Liver (tissue), 9 donors: ENCODE data around the gene COX6B1. TPM values are rescaled to one million over a fixed set of nuclear protein-coding genes. Genes with fewer than 3 reads are reported as not detected.

Experiments used
- DNase-seq: peaks from one replicate; pipeline ENCODE4 v3.0.0-alpha.2; 2017; ENCODE audit warnings: low spot score
- H3K27ac ChIP-seq, 2 donors: one replicate each; pipeline ENCODE4 v1.7.0; 2013; ENCODE audit warnings: inconsistent platforms in 2 of 2, low read length in 2 of 2, control low read depth in 1 of 2, low read depth in 1 of 2, mild to moderate bottlenecking in 1 of 2
- H3K27me3 ChIP-seq, 4 donors: one replicate each; pipeline versions ENCODE4 v1.6.1 to v1.7.0; 2013; ENCODE audit warnings: low read length in 3 of 4, inconsistent platforms in 1 of 4, mild to moderate bottlenecking in 1 of 4, moderate library complexity in 1 of 4; ENCODE audit not compliant: control insufficient read depth in 4 of 4, insufficient read depth in 4 of 4
- H3K36me3 ChIP-seq, 4 donors: one replicate each; pipeline versions ENCODE4 v1.6.1 to v1.7.0; 2013; ENCODE audit warnings: low read length in 3 of 4, mild to moderate bottlenecking in 3 of 4, low read depth in 1 of 4, moderate library complexity in 1 of 4; ENCODE audit not compliant: control insufficient read depth in 4 of 4, insufficient read depth in 3 of 4
- H3K4me1 ChIP-seq, 4 donors: one replicate each; pipeline versions ENCODE4 v1.6.1 to v1.7.0; 2013; ENCODE audit warnings: low read length in 3 of 4, mild to moderate bottlenecking in 3 of 4, moderate library complexity in 1 of 4; ENCODE audit not compliant: control insufficient read depth in 4 of 4, insufficient read depth in 4 of 4
- H3K4me3 ChIP-seq, 3 donors: one replicate each; pipeline versions ENCODE4 v1.6.1 to v1.7.0; 2013; ENCODE audit warnings: low read length in 3 of 3, control low read depth in 1 of 3, low read depth in 1 of 3, mild to moderate bottlenecking in 1 of 3
- H3K9ac ChIP-seq, 2 donors: one replicate each; pipeline ENCODE4 v1.7.0; 2013; ENCODE audit warnings: low read length in 2 of 2, mild to moderate bottlenecking in 2 of 2, moderate library complexity in 2 of 2, control low read depth in 1 of 2, low read depth in 1 of 2
- H3K9me3 ChIP-seq, 4 donors: one replicate each; pipeline versions ENCODE4 v1.6.1 to v1.7.0; 2013; ENCODE audit warnings: low read length in 3 of 4; ENCODE audit not compliant: control insufficient read depth in 4 of 4
- ATF3 ChIP-seq: IDR thresholded peaks from 2 replicates; pipeline ENCODE4 v1.6.1; 2016; ENCODE audit warnings: antibody characterized with exemption
- EGR1 ChIP-seq, 2 donors: IDR thresholded peaks; 2 replicates each; pipeline ENCODE4 v1.6.1; 2016 to 2018; ENCODE audit warnings: antibody characterized with exemption in 2 of 2, low read depth in 2 of 2
- FOXA1 ChIP-seq: IDR thresholded peaks from 2 replicates; pipeline ENCODE4 v1.6.1; 2016; ENCODE audit warnings: antibody characterized with exemption
- HNF4A ChIP-seq, 2 donors: conservative IDR thresholded peaks; 2 replicates each; pipeline ENCODE4 v1.6.1; 2016; ENCODE audit warnings: antibody characterized with exemption in 2 of 2, mild to moderate bottlenecking in 2 of 2
- HNF4G ChIP-seq: IDR thresholded peaks from 2 replicates; pipeline ENCODE4 v1.6.1; 2016; ENCODE audit warnings: antibody characterized with exemption
- MAX ChIP-seq: IDR thresholded peaks from 2 replicates; pipeline ENCODE4 v1.6.1; 2016; ENCODE audit warnings: antibody characterized with exemption
- NR2F2 ChIP-seq: IDR thresholded peaks from 2 replicates; pipeline ENCODE4 v1.6.1; 2016; ENCODE audit warnings: antibody characterized with exemption
- REST ChIP-seq: IDR thresholded peaks from 2 replicates; pipeline ENCODE4 v1.6.1; 2016; ENCODE audit warnings: antibody characterized with exemption, mild to moderate bottlenecking
- RXRA ChIP-seq, 2 donors: IDR thresholded peaks; 2 replicates each; pipeline ENCODE4 v1.6.1; 2017 to 2018; ENCODE audit warnings: antibody characterized with exemption in 2 of 2, mild to moderate bottlenecking in 1 of 2
- SP1 ChIP-seq: IDR thresholded peaks from 2 replicates; pipeline ENCODE4 v1.6.1; 2018; ENCODE audit warnings: antibody characterized with exemption, mild to moderate bottlenecking
- TAF1 ChIP-seq: conservative IDR thresholded peaks from 2 replicates; pipeline ENCODE4 v1.6.1; 2016; ENCODE audit warnings: antibody characterized with exemption, mild to moderate bottlenecking
- YY1 ChIP-seq: IDR thresholded peaks from 2 replicates; pipeline ENCODE4 v1.6.1; 2016; ENCODE audit warnings: antibody characterized with exemption, mild to moderate bottlenecking
- ZBTB33 ChIP-seq: IDR thresholded peaks from 2 replicates; pipeline ENCODE4 v1.6.1; 2016; ENCODE audit warnings: antibody characterized with exemption
- WGBS: extraction: QIAGEN DNeasy Blood & Tissue Kit; methylation state at CpG from one replicate; pipeline ENCODE4 v1.1.7; 2013; 5-methylcytosine and 5-hydroxymethylcytosine counted together
- polyA plus RNA-seq, 2 donors: library from polyadenylated mRNA; stranded (reverse) in 1 of 2; unstranded in 1 of 2; fragments of 200-250 nt in 1 of 2; fragments of >200 nt in 1 of 2; fragmentation: Nextera tagmentation in 1 of 2; extraction: Ambion mirVana in 1 of 2; gene quantifications; one replicate each; pipeline versions ENCODE4 v1.2.1 to v1.2.3, GENCODE V29; 2013 to 2015
- total RNA-seq, 2 donors: library from RNA; depleted of rRNA; stranded (reverse); fragments of >200 nt; gene quantifications; one replicate each; pipeline ENCODE4 v1.2.3, GENCODE V29; 2014
- donor health status: healthy.
- donor health status: healthy.
- donor health status: healthy.
- donor health status: healthy.
- donor health status: healthy.

COX6B1 gene
- total and polyA plus RNA-seq, 4 donors: 139 to 518 (median 321) TPM

GRCh38 chr19:35665157-35665556 is 17.0 kb downstream of the COX6B1 start:
- Histone ChIP-seq H3K4me3 (no peak overlapping the region), H3K27ac (no peak overlapping the region), H3K36me3 (peaks cover 2 to 6% (median 5%) of the 10 kb centered on the region in 4 donors), H3K9me3 (no peaks in the 10 kb centered on the region), H3K4me1 (peaks cover 8 to 13% (median 12%) of the 10 kb centered on the region in 4 donors), H3K9ac (no peak overlapping the region), H3K27me3 (no peaks in the 10 kb centered on the region)
- DNase-seq: no peak
- 96% methylated on average over 24 of the region's 24 CpGs for WGBS
- TF ChIP-seq FOXA1 (no peak), NR2F2 (no peak), REST (no peak), EGR1 (IDR thresholded peaks at IDR 0.05; ENCODE audit: low read depth in 2 of 2) (no peak), RXRA (IDR thresholded peaks at IDR 0.05) (no peak), YY1 (no peak), SP1 (no peak), ATF3 (no peak), HNF4A (conservative IDR thresholded peaks at IDR 0.05) (no peak)

GRCh38 chr19:35665604-35666003 is 17.5 kb downstream of the COX6B1 start:
- WGBS: 80% methylated on average over 7 of the region's 7 CpGs
- TF ChIP-seq REST (no peak), RXRA (IDR thresholded peaks at IDR 0.05) (no peak), HNF4A (conservative IDR thresholded peaks at IDR 0.05) (no peak), SP1 (no peak), MAX (no peak), YY1 (no peak), ZBTB33 (no peak), HNF4G (no peak), TAF1 (no peak), ATF3 (no peak)
- Histone ChIP-seq H3K4me1 (peaks cover 4 to 11% (median 10%) of the 10 kb centered on the region in 4 donors), H3K4me3 (no peak overlapping the region), H3K9me3 (no peaks in the 10 kb centered on the region), H3K27me3 (no peaks in the 10 kb centered on the region), H3K36me3 (peaks cover 2 to 6% (median 5%) of the 10 kb centered on the region in 4 donors), H3K27ac (no peak overlapping the region), H3K9ac (no peak overlapping the region)
- no peak for DNase-seq
